HG03066 (cell line): Measurements from ENCODE around the gene OR4K15.
"Not testable (repeated sequence)": the region's sequence is repeated elsewhere in the genome, so short reads cannot be mapped to it uniquely, and the experiment has no call there.

Experiments
- ATAC-seq: cut with Tn5 transposase; IDR thresholded peaks from one replicate; pipeline ENCODE4 v1.9.1; 2021; ENCODE audit warnings: low read depth; ENCODE audit not compliant: unreplicated experiment

Gene OR4K15

GRCh38 chr14:19975291-19975690, at the start of gene OR4K15:
Gene OR4K15 (plus strand): TSS chr14:19975591. CDS start chr14:19975591, 0 bp downstream.
- ATAC-seq: no peak

- no peak for ATAC-seq
These were observed 44.8 kb upstream of the OR4K15 start, which contains the start of gene OR4K1 for GRCh38 chr14:19930617-19931016. Gene OR4K1 (plus strand): TSS chr14:19930917. CDS start chr14:19935667, 4,750 bp downstream.

- ATAC-seq: no peak
These were observed 33.7 kb upstream of the OR4K15 start for GRCh38 chr14:19941668-19942067.

GRCh38 chr14:19947413-19948090, 27.8 kb upstream of the OR4K15 start:
- ATAC-seq: no peak

GRCh38 chr14:19949218-19949617, 26.2 kb upstream of the OR4K15 start:
- no peak for ATAC-seq

GRCh38 chr14:19969735-19970134, 5.7 kb upstream of the OR4K15 start:
- ATAC-seq: not testable (repeated sequence)

- no peak for ATAC-seq
These were observed 547 bp upstream of the OR4K15 start for GRCh38 chr14:19974844-19975243.

GRCh38 chr14:19993438-19993837, 18.0 kb downstream of the OR4K15 start:
- ATAC-seq: no peak

GRCh38 chr14:20001863-20002262, 26.5 kb downstream of the OR4K15 start, which contains the start of gene OR4Q2:
Gene OR4Q2 (plus strand): TSS chr14:20002163.
- ATAC-seq: no peak

- ATAC-seq: no peak
These were observed 26.9 kb downstream of the OR4K15 start for GRCh38 chr14:20002319-20002718.

GRCh38 chr14:20008156-20008555, 32.8 kb downstream of the OR4K15 start:
- ATAC-seq: no peak

GRCh38 chr14:20019257-20019865, 44.0 kb downstream of the OR4K15 start, which contains the start of gene OR4K14:
Gene OR4K14 (minus strand): TSS chr14:20019307. CDS start chr14:20015193, 4,114 bp downstream.
- no peak for ATAC-seq
